ENCODE results near the gene FAM222A.

The FAM222A gene

DNA sequence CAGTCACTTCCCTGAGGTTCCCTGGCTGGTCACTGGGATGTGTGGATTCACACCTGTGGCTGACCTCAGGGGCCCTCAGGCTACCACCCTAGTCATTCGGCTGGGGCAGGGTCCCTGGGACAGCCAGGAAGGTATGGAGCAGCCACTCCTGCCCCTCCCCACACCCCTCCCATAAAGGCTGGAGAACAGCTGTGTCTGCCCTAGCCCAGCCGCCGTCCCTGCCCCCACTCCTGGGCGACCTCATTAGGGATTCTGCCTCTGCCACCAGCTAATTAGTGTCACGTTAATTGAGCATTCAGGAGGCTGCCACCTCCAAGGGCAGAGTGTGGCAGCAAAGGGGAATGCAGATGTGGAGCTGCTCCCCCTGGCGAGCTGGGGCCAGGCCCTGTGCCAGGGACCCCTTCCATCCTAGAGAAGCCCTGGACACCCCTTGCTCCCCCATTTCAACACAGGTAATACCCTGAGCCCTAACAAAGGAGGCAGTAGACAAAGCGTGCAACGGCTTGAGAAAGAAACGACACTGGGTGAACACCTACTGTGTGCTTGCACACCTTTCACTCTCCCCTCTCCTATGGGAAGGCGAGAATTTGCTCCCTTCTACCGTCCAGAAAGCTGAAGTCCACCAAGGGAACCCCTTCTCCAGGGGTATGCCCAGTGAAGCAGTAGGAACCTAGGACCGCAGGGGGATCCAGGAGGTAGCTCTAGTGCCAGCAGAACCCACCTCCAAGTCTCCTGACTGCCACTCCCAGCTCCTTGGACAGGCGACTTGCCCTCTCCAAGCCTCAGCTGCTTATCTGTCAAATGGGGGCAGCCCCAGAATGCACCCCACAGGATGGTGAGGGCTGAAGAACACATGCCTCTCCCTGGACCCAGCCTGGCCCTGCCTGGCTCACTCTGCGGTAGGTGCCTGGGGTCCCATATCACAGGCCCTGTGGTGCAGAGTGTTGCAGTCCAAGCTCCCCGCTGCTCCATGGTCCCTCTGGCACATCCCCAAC is 45.1 kb downstream of the FAM222A start:
- FAIRE-seq = no peak
- DNase-seq (ENCODE audit: insufficient read length, low spot score) = no peak
- TF ChIP-seq, protein P1, sequence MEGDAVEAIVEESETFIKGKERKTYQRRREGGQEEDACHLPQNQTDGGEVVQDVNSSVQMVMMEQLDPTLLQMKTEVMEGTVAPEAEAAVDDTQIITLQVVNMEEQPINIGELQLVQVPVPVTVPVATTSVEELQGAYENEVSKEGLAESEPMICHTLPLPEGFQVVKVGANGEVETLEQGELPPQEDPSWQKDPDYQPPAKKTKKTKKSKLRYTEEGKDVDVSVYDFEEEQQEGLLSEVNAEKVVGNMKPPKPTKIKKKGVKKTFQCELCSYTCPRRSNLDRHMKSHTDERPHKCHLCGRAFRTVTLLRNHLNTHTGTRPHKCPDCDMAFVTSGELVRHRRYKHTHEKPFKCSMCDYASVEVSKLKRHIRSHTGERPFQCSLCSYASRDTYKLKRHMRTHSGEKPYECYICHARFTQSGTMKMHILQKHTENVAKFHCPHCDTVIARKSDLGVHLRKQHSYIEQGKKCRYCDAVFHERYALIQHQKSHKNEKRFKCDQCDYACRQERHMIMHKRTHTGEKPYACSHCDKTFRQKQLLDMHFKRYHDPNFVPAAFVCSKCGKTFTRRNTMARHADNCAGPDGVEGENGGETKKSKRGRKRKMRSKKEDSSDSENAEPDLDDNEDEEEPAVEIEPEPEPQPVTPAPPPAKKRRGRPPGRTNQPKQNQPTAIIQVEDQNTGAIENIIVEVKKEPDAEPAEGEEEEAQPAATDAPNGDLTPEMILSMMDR (IDR thresholded peaks at IDR 0.05; ENCODE audit: insufficient read depth, missing control alignments) = no peak

- DNase-seq (ENCODE audit: insufficient read length, low spot score) (no peak), FAIRE-seq (no peak)
- TF ChIP-seq, protein P1 (IDR thresholded peaks at IDR 0.05; ENCODE audit: insufficient read depth, missing control alignments) = no peak
Measured at GRCh38 chr12:109759595-109759994, 46.0 kb downstream of the FAM222A start.

DNA sequence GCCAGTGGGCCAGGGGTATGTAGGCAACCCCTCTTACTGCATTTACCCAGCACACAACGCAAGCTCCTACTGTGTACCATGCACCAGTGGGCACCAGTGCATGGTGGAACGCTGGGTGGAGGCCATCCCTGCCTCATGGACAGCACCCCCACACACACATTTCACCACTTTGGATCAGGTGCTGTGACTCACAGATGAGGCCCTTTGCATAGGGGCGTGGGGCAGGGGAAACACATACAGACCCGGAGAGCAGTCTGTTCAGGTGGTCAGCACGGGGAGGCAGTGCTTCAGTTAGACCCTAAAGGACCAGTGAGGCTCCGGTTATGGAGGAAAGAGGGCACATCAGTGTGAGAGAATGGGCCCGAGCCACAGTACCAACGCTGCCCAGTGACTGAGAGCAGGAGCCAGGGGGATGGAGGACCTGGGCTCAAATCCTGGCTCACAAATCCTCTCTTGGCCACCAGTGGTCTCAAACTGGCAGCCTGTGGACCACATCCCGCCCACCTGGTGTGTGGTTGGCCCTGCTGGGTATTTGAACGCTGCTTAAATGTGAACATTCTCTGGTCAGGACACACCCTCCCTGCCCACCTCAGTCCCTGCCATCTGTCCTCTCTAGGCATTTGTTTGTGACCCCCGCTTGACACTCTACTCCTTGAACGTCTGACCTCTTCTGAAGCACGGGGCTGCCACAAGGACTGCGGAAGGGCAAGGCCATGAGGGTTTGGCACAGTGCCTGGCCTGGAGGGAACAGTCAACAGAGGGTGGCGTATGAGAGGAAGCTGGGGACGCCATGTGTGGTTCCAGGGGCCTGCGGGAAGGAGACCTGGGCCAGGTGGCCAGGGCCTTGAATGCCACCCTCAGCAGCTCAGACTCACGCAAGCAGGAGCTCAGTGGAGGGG is 46.7 kb downstream of the FAM222A start:
- no peak for DNase-seq (ENCODE audit: insufficient read length, low spot score)
- no peak for FAIRE-seq

DNA sequence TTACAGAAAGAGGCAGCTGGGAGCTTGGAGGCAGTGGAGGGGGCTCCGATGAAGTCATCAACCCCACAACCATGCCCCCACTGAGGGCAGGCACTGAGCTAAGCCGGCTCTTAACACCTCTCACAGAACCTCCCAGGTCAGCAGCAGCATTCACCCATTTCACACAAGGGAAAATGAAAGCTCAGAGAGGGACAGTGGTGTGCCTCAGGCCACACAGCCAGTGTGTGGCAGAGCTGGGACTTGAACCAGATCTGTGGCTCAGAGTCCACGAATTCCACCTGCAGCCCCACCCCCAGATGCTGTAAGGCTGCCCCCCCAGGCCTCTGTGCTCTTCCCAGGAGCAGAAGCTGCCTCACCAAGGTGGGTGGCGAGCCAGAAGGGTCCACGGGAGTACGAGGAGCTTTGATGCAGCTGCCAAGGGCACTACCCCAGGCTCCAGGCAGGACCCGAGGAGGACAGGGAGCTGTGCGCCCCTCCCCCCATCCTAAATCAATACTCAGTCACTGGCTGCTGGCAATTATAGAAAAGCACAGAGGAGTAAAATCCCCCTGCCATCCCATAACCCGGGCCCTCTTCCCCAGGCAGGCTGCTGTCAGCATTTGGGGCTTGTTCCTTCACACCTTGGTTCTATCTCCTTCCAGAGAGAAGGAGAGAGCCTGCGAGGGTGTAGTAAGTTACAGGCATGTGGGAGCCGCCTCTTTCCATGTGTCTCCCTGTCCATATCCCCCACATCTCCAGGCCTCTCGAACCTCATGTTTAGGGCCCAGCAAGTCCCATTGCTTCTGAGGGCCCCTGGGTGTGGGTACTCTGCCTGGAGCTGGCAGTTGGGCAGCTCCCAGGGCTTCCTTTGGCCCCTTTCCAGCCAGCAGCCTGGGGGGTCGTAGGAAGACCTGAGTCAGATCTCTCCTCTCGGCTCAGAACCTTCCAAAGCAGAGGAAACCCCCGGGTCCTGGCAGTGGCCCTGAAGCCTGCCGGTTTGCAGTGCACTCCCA is 47.6 kb downstream of the FAM222A start:
- no peak for FAIRE-seq
- no peak for DNase-seq (ENCODE audit: insufficient read length, low spot score)
- TF ChIP-seq, protein P1 (IDR thresholded peaks at IDR 0.05; ENCODE audit: insufficient read depth, missing control alignments) = no peak

More for the DNA sequence above, 46.7 kb downstream of the FAM222A start:
- TF ChIP-seq, protein P1 (IDR thresholded peaks at IDR 0.05; ENCODE audit: insufficient read depth, missing control alignments) = no peak

DNA sequence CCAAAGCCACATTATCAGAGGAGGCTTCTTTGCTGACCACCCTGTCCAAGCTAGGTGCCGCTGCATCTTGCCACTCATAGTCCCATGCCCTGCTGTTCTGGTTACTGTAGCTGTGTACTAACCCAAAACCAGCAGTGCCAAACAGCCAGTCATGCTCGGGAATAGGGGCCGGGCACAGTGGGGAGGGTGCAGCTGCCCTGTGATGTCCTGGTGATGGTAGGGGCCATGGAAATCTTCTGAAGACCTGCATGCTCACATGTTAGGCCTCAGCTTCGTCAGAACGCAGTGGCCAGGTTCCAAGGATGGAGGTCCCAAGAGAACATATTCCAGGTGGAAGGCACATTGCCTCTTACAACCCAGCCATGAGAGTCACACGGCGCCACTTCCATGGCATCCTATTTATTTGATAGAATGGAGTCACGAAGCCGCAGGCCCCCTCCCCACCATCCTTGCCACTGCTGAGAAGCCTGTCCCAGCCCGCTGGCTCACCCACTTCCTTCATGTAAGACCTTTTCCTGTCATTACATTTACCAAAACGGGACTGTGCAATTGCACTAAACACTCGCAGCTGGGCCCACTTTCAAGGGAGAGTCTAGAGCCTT is 48.5 kb downstream of the FAM222A start:
- FAIRE-seq (no peak), DNase-seq (ENCODE audit: insufficient read length, low spot score) (no peak)
- TF ChIP-seq, protein P1 (IDR thresholded peaks at IDR 0.05; ENCODE audit: insufficient read depth, missing control alignments) = no peak

DNA sequence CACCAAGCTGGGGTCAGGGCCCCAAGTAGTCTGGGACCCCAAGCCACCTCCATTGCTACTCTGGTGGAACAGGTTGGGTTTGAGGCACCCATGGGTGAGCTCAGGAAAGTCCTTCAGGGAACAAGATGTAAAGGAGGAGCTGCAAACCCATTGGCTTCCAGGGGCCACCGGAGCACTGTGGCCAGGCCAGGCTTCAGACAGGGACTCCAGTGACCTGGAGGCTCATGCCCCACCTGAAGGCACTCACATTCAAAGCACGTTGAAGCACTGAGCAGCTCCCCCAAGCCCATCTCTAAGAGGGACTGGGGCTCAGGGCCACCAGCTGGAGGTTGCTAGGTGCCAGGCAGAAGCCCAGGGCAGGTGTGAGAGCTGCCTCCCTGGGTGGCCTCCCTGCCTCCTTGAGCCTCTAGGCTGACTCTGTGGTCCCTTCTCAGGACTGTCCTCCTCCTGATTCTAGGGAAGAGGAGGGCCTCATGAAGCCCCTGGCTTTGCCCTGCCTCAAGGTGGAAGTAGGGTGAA is 49.1 kb downstream of the FAM222A start:
- TF ChIP-seq, protein P1 (IDR thresholded peaks at IDR 0.05; ENCODE audit: insufficient read depth, missing control alignments) = no peak
- FAIRE-seq (no peak), DNase-seq (ENCODE audit: insufficient read length, low spot score) (no peak)
